ENCODE data around the gene TLN1.

- TF ChIP-seq, protein P1, sequence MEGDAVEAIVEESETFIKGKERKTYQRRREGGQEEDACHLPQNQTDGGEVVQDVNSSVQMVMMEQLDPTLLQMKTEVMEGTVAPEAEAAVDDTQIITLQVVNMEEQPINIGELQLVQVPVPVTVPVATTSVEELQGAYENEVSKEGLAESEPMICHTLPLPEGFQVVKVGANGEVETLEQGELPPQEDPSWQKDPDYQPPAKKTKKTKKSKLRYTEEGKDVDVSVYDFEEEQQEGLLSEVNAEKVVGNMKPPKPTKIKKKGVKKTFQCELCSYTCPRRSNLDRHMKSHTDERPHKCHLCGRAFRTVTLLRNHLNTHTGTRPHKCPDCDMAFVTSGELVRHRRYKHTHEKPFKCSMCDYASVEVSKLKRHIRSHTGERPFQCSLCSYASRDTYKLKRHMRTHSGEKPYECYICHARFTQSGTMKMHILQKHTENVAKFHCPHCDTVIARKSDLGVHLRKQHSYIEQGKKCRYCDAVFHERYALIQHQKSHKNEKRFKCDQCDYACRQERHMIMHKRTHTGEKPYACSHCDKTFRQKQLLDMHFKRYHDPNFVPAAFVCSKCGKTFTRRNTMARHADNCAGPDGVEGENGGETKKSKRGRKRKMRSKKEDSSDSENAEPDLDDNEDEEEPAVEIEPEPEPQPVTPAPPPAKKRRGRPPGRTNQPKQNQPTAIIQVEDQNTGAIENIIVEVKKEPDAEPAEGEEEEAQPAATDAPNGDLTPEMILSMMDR (IDR thresholded peaks at IDR 0.05): no peak
- no peak for TF ChIP-seq POLR2A (IDR thresholded peaks at IDR 0.05)
These were observed 5.1 kb downstream of the TLN1 start for GRCh38 chr9:35726931-35727330.
